Upper lobe of right lung (tissue), 1 donor: ENCODE measurements around the gene CDC20B. TPM values are rescaled to one million over a fixed set of nuclear protein-coding genes. Genes with fewer than 3 reads are reported as not detected.

ENCODE experiments used
- ATAC-seq: fragments of 200-7000 bp; cut with Tn5 transposase; one replicate; pipeline ENCODE4 v1.9.1; 2020; ENCODE audit warnings: mild to moderate bottlenecking, moderate library complexity
- DNase-seq: peaks from one replicate; pipeline ENCODE4 v3.0.0-alpha.2; 2020
- H3K27ac ChIP-seq: fragments of 200-600 bp; one replicate; pipeline ENCODE4 v1.8.0; 2022
- H3K27me3 ChIP-seq: fragments of 200-600 bp; one replicate; pipeline ENCODE4 v1.8.0; 2022; ENCODE audit warnings: mild to moderate bottlenecking
- H3K36me3 ChIP-seq: fragments of 200-600 bp; one replicate; pipeline ENCODE4 v1.8.0; 2022
- H3K4me1 ChIP-seq: fragments of 200-600 bp; one replicate; pipeline ENCODE4 v1.8.0; 2022
- H3K4me3 ChIP-seq: fragments of 200-600 bp; one replicate; pipeline ENCODE4 v1.8.0; 2022; ENCODE audit warnings: mild to moderate bottlenecking
- H3K9me3 ChIP-seq: fragments of 200-600 bp; one replicate; pipeline ENCODE4 v1.8.0; 2022
- CTCF ChIP-seq: fragments of 200-600 bp; IDR thresholded peaks from one replicate; pipeline ENCODE4 v1.8.0; 2022; ENCODE audit warnings: antibody characterized with exemption
- intact Hi-C: fragments of 100-400 bp; cut with DNase I; formaldehyde crosslinking; loops from one replicate; pipeline ENCODE4 v1.11.0; 2022
- total RNA-seq: library from RNA; stranded (reverse); fragmentation: NEBNext Ultra II Directional; extraction: Animal tissue kit (Norgen Biotek cat#: 25700); gene quantifications from one replicate; pipeline ENCODE4 v1.2.1, GENCODE V29; 2021
- donor health status: DM: no; HTN: yes; CAD: no; lungs with severe emphysema.

The CDC20B gene
- total RNA-seq, 1 donor from 2014 or later: not detected

- Histone ChIP-seq H3K4me3 (no peak overlapping the region), H3K27ac (no peak overlapping the region), H3K9me3 (no peaks in the 10 kb centered on the region), H3K27me3 (peaks cover 82% of the 10 kb centered on the region), H3K36me3 (no peaks in the 10 kb centered on the region), H3K4me1 (peaks cover 10% of the 10 kb centered on the region)
- ATAC-seq (no peak), DNase-seq (no peak)
- intact Hi-C loops: no loop called here
- TF ChIP-seq CTCF: no peak
Measured at GRCh38 chr5:55180016-55180415, 7.0 kb upstream of the CDC20B start.

- no peak for TF ChIP-seq CTCF
- Histone ChIP-seq H3K27ac (no peak overlapping the region), H3K9me3 (no peaks in the 10 kb centered on the region), H3K36me3 (no peaks in the 10 kb centered on the region), H3K4me1 (peaks cover 20% of the 10 kb centered on the region), H3K27me3 (peaks cover 75% of the 10 kb centered on the region), H3K4me3 (no peak overlapping the region)
- no peak for DNase-seq
- intact Hi-C loops: no loop called here
- no peak for ATAC-seq
Measured at GRCh38 chr5:55177078-55177477, 4.1 kb upstream of the CDC20B start.

GRCh38 chr5:55176176-55176818 lies 3.3 kb upstream of the CDC20B start:
- H3K27me3 ChIP-seq: peaks cover 74% of the 10 kb centered on the region
- no peaks in the 10 kb centered on the region for H3K36me3 ChIP-seq
- TF ChIP-seq CTCF: no peak
- peak; percentile 60 for ATAC-seq
- no peak overlapping the region for H3K27ac ChIP-seq
- no peaks in the 10 kb centered on the region for H3K9me3 ChIP-seq
- no peak for DNase-seq
- peaks cover 20% of the 10 kb centered on the region for H3K4me1 ChIP-seq
- intact Hi-C loops: no loop called here
- no peak overlapping the region for H3K4me3 ChIP-seq

- DNase-seq (no peak), ATAC-seq (no peak)
- no peak for TF ChIP-seq CTCF
- intact Hi-C loops: no loop called here
- H3K36me3 ChIP-seq: no peaks in the 10 kb centered on the region
- no peak overlapping the region for H3K27ac ChIP-seq
- H3K4me1 ChIP-seq: peaks cover 20% of the 10 kb centered on the region
- no peak overlapping the region for H3K4me3 ChIP-seq
- H3K27me3 ChIP-seq: peaks cover 76% of the 10 kb centered on the region
- no peaks in the 10 kb centered on the region for H3K9me3 ChIP-seq
Measured at GRCh38 chr5:55175781-55176175, 2.8 kb upstream of the CDC20B start.

- Histone ChIP-seq H3K27me3 (peaks cover 74% of the 10 kb centered on the region), H3K9me3 (no peaks in the 10 kb centered on the region), H3K27ac (no peak overlapping the region), H3K36me3 (no peaks in the 10 kb centered on the region), H3K4me3 (peak overlapping the region; percentile 41), H3K4me1 (peaks cover 20% of the 10 kb centered on the region)
- TF ChIP-seq CTCF: no peak
- intact Hi-C loops: no loop called here
- DNase-seq (no peak), ATAC-seq (no peak)
Measured at GRCh38 chr5:55173687-55174230, 782 bp upstream of the CDC20B start.
